IPS-18a (cell line): Measurements from ENCODE around the gene IFITM2.

Experiments used
- H3K27ac ChIP-seq: one replicate; pipeline ENCODE4 v1.5.1; 2013; ENCODE audit warnings: low read length
- H3K27me3 ChIP-seq: one replicate; pipeline ENCODE4 v1.6.1; 2013; ENCODE audit warnings: mild to moderate bottlenecking, low read length; ENCODE audit not compliant: control insufficient read depth, insufficient read depth
- H3K36me3 ChIP-seq: one replicate; pipeline ENCODE4 v1.6.1; 2013; ENCODE audit warnings: low read depth, low read length; ENCODE audit not compliant: control insufficient read depth
- H3K4me1 ChIP-seq: one replicate; pipeline ENCODE4 v1.6.1; 2013; ENCODE audit warnings: low read depth, low read length; ENCODE audit not compliant: control insufficient read depth
- H3K4me3 ChIP-seq: one replicate; pipeline ENCODE4 v1.5.1; 2013; ENCODE audit warnings: low read length
- H3K9ac ChIP-seq: one replicate; pipeline ENCODE4 v1.6.1; 2013; ENCODE audit warnings: mild to moderate bottlenecking, low read length, moderate library complexity
- H3K9me3 ChIP-seq: one replicate; pipeline ENCODE4 v1.6.1; 2013; ENCODE audit warnings: low read depth, low read length; ENCODE audit not compliant: control insufficient read depth

The IFITM2 gene

DNA sequence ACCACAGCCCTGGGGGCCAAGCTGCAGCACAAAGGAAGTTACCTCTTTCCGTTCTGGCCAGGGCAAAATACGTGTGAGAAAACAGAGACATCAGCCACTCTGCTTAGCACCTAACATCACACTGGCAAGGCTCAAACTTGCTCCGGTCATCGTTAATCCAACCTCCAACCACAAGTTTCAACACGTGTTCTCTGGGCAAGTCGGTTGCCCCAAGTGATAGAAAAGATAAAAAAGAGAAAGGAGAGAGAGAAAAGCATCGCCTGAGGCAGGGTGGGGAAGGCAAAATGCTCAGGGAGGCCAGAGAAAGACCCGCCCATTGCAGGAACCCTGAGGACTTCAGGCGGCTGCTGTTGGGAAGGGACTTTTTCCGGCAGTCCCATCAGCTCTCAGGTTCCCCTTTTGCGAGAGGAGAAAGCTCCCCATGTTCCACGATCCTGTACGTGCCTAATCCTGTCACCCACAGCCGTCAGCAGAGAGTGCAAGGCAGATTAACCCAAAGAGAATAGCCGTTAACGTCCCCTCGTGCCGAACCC lies 43.2 kb downstream of the IFITM2 start:
- Histone ChIP-seq H3K36me3 (no peaks in the 10 kb centered on the region), H3K4me1 (peaks cover 11% of the 10 kb centered on the region), H3K9ac (no peak overlapping the region), H3K4me3 (no peak overlapping the region), H3K9me3 (no peaks in the 10 kb centered on the region), H3K27me3 (no peaks in the 10 kb centered on the region), H3K27ac (no peak overlapping the region)

DNA sequence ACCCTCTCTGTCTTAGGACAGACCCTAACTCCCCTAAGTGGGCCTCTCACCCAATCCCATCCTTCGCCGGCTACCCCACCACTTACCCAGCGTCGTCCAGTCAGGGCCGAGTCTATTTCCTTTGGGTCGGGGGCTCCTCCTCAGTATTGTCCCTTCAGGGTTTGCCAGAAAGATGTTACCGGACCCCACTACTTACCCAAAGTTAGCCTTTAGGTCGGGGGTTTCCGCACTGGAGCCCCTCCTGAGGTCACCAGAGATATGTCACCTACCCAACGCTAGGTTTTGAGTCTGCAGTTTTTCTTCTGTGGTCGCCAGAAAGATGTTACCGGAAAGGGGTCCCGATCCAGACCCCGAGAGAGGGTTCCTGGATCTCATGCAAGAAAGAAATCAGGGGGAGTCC lies 43.8 kb downstream of the IFITM2 start:
- no peaks in the 10 kb centered on the region for H3K27me3 ChIP-seq
- H3K4me1 ChIP-seq: peaks cover 11% of the 10 kb centered on the region
- H3K9ac ChIP-seq: no peak overlapping the region
- H3K27ac ChIP-seq: no peak overlapping the region
- no peak overlapping the region for H3K4me3 ChIP-seq
- H3K36me3 ChIP-seq: no peaks in the 10 kb centered on the region
- no peaks in the 10 kb centered on the region for H3K9me3 ChIP-seq

DNA sequence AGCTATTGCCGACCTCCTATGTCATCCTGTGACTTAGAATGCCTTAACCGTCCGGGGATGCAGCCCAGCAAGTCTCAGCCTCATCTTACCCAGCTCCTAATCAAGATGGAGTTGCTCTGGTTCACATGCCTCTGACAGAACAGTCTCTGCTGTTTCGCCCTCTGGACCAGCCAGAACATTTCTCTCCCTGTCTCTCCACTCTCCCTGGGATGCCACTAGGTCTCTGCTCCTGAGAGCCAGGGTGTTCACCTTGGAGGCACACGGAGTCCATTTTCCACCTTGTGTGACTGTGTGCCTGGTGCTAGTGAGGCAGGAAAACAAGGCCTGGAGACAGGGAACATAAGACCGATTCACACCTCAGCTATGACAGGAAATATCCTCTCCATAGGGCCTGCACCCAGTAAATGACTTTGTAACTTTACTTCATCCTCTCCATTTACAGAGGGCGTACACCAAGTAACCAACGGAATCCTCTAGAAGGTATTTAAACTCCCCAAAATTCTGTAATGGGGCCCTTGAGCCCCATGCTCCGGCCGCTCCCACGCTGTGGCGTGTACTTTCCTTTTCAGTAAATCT lies 44.9 kb downstream of the IFITM2 start:
- Histone ChIP-seq H3K36me3 (no peaks in the 10 kb centered on the region), H3K9me3 (no peaks in the 10 kb centered on the region), H3K4me3 (no peak overlapping the region), H3K27me3 (no peaks in the 10 kb centered on the region), H3K4me1 (peaks cover 11% of the 10 kb centered on the region), H3K9ac (no peak overlapping the region), H3K27ac (no peak overlapping the region)

DNA sequence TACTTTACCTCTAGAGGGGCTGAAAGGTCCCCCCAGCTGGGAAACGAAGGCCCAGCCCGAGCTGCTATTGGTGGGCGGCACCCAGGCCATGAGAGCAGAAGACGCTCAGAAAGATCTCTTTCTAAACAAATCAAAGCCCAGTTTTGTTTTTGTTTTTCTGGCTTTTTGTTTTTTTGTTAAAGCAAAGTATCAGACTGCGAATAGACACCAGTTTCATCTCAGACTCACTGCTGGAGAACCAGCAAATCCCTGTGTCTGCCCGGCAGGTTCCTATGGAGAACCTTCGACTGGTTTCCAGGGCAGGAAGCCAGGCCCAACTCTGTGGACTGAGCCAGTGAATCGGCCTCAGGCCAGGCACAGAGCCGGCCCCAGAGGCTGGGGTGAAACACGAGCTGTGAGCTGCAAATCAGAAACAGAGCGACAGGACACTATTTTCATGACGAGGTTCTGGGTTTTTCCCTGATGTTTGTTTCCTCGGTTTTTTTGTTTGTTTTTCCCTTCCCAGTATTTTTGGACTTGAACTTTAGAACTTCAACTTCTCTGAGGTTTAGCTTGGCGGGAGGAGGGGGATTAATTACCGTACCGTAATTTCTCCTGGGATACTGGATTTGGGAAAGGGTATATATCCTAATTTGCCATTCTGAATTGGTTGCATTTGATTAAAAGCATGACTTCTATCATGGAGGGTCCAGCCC lies 45.7 kb downstream of the IFITM2 start:
- Histone ChIP-seq H3K4me3 (no peak overlapping the region), H3K4me1 (peaks cover 11% of the 10 kb centered on the region)

DNA sequence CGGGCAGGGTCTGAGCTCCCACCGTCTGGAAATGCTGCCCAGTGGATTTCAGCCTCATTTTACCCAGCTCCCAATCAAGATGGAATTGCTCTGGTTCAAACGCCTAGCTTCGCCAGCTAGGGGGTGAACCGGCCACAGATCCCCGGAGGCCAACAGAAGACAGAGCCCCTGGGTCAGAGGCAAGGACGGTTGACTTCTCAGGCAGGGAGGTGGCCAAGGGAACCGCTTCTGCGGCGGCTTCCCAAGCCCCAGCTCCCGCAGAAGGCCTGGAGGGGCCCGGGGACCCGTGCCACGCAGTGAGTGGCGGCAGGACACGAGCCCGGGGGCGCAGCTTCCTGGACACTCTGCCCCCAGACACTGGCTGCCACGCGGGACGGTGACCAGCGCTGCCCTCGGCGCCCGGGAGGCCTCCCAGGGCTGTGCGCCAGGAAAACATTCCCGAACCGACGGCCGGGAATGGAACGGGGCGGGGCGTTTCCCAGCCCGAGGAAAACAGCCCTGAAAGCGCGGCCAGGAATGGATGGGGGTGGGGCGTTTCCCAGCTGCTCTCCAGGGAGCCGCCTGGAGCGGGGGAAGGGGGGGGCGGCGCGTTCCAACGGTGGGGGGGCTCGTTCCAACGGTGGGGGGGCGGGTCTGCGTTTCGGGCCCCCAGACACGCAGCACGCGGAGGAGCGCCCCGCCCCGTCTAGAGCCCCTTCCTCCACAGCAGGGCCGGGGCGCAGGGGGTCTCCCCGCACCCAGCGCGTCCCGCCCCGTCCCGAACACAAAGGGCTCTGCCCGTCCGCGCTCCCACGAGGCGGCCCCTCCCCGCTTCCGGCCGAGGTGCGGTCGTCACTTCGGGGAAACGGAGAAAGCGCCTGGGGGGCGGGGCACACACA lies 48.2 kb downstream of the IFITM2 start:
- Histone ChIP-seq H3K36me3 (no peaks in the 10 kb centered on the region), H3K27ac (peak overlapping the region; percentile 89), H3K4me3 (peak overlapping the region; percentile 41)

More for the DNA sequence above, 45.7 kb downstream of the IFITM2 start:
- no peaks in the 10 kb centered on the region for H3K27me3 ChIP-seq
- H3K36me3 ChIP-seq: no peaks in the 10 kb centered on the region
- H3K27ac ChIP-seq: no peak overlapping the region
- no peak overlapping the region for H3K9ac ChIP-seq
- H3K9me3 ChIP-seq: no peaks in the 10 kb centered on the region

DNA sequence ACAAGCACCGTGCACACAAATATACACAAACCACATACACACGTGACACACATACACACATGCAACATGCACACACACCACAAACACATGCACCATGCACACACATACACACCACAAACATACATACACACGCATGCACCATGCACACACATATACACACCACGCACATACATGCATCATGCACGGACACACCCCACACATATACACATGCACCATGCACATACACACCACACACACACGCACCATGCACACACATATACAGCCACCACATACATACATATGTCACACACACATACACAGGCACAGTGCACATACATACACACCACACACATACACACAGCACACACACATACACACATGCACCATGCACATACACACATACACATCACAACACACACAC lies 49.0 kb downstream of the IFITM2 start:
- peaks cover 4% of the 10 kb centered on the region for H3K9me3 ChIP-seq
- H3K36me3 ChIP-seq: no peaks in the 10 kb centered on the region
- peaks cover 11% of the 10 kb centered on the region for H3K4me1 ChIP-seq
- H3K27ac ChIP-seq: no peak overlapping the region
- no peak overlapping the region for H3K9ac ChIP-seq
- H3K27me3 ChIP-seq: no peaks in the 10 kb centered on the region
- H3K4me3 ChIP-seq: no peak overlapping the region

More for the DNA sequence above, 48.2 kb downstream of the IFITM2 start:
- H3K27me3 ChIP-seq: no peaks in the 10 kb centered on the region
- H3K4me1 ChIP-seq: peaks cover 11% of the 10 kb centered on the region
- H3K9me3 ChIP-seq: peaks cover 4% of the 10 kb centered on the region
- H3K9ac ChIP-seq: peak overlapping the region; percentile 68

DNA sequence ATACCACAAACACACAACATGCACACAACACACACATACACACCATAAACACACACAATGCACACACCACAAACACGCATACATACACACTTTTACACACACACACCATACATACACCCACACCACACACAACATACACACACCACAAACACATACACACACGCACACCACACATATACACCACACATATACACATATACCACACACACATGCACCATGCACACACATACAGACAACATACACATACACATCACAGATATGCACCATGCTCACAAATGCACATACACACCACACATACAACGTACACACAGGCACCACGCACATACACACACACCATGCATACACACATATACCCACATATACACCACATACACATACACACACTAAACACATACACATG lies 50.0 kb downstream of the IFITM2 start:
- H3K9me3 ChIP-seq: peaks cover 4% of the 10 kb centered on the region
- H3K27me3 ChIP-seq: no peaks in the 10 kb centered on the region
- H3K4me3 ChIP-seq: no peak overlapping the region
- H3K9ac ChIP-seq: no peak overlapping the region
- H3K36me3 ChIP-seq: no peaks in the 10 kb centered on the region
- no peak overlapping the region for H3K27ac ChIP-seq
- peaks cover 11% of the 10 kb centered on the region for H3K4me1 ChIP-seq

DNA sequence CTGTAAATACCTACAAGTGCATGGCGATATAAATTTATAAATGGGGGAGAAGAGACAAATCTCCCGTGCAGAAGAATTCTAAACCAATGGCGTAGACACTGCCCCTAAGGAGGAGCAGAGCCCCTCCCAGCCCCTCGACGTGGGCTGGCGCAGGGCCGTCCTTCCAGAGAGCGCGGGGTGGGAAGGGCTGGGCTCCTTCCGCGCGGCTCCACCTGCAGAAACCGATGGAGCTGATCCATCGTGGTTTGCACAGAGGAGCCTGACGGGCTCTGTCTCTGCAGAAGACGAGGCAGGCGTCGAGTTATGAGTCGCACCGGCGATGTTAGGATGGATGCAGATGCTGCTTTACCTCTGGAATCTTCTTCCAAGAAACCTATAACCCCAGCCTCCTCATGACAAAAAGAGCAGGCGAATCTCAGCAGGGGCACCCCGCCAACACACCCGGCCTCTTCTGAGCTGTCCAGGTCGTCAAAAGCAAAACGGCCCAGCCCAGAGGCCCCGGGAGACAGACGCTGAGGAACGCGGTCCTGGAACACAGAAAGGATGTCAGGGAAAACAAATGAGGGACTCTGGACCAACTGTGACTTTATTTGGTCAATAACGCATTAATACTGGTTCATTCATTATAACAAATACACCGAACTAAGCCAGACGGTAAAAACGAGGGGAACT lies 50.6 kb downstream of the IFITM2 start:
- Histone ChIP-seq H3K9ac (no peak overlapping the region), H3K9me3 (peaks cover 4% of the 10 kb centered on the region), H3K27ac (no peak overlapping the region), H3K36me3 (no peaks in the 10 kb centered on the region), H3K27me3 (no peaks in the 10 kb centered on the region), H3K4me3 (no peak overlapping the region), H3K4me1 (peaks cover 11% of the 10 kb centered on the region)
